Midbrain (tissue), 1 donor: Measurements from ENCODE around the gene CTCFL.
"Not testable (repeated sequence)": the region's sequence is repeated elsewhere in the genome, so short reads cannot be mapped to it uniquely, and the experiment has no call there.

Experiments
- DNase-seq: peaks from one replicate; lab custom pipeline; 2025; lab: John Stamatoyannopoulos, UW

Gene CTCFL

DNA sequence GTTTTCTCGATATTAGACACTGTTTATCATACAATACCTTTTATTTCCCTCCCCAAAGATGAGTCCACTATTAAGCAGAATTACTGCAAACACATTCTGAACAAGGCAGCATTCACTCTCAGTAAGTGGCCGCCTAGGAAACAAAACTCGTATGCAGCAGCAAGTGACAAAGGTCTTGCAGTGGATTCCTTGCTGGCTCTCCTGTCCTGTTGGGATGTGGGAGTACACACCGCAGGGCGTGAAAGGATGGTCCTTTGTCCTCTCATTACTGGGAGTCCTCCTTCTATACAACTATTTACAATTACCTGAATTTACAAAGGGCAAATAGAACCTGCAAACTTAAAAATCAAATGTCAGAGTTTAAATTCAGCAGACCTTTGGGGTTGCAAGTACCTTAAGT lies 16.1 kb downstream of the CTCFL start:
- no peak for DNase-seq

DNA sequence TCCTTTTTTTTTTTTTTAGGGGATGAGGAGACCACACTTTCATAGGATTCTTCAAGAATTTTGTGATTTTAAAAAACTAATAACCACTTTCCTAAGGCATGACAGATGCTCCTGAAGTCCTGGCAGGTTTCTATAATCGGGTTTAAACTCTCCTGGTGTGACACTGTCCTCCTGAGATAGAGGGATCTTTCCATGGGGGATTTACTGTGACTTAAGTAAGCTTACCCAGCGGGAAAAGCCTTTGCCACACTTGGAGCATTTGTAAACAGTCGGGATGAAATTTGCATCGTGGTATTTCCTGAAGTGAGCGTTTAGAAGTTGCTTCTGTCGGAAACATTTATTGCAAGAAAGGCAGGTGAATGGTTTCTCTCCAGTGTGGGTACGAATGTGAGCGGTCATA lies 16.6 kb downstream of the CTCFL start:
- no peak for DNase-seq

DNA sequence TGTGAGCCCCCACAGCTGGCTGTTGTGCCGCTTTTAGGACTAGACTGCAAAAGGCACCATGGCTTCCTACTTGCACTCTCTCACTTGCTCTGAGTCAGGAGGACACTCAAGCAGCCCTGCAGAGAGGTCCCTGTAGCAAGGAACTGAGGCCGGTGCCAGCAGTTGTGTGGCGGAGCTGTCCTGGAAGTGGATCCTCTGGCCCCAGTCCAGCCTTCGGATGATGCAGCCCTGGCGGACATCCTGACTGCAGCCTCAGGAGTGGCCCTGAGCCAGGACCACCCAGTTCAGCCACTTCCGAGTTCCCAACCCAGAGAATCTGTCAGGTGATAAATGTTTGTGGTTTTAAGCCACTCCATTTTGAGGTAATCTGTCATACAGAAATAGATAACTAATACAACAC lies 17.5 kb downstream of the CTCFL start:
- no peak for DNase-seq

DNA sequence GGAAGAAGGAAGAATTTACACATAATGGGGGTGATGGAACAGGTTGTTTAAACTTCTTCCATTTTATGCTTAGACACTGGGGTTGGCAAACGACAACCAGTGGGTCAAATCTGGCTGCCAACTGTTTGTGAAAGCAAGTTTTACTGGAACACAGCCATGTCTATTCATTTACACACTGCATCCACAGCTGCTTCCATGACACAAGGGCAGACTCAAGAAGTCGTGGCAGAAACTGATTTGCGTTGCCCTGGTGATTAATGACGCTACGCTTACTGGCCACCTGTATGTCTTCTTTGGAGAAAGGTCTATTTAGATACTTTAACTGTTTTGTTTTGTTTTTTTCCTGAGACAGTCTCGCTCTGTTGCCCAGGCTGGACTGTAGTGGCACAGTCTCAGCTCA lies 19.0 kb downstream of the CTCFL start:
- no peak for DNase-seq

DNA sequence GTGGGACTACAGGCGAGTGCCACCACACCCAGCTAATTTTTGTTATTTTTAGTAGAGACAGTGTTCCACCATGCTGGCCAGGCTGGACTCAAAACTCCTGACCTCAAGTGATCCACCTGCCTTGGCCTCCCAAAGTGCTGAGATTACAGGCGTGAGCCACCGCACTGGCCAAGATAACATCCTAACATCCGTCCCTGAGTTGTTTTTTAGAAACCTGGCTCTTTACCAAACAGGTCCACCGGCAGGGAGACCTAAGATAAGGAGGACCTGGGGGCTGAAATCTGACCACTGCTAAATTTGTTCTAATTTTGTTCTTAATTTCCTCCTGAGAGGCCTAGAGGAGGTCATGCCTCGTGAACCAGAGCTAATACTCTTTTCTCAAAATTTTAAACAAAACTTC lies 20.5 kb downstream of the CTCFL start:
- no peak for DNase-seq

DNA sequence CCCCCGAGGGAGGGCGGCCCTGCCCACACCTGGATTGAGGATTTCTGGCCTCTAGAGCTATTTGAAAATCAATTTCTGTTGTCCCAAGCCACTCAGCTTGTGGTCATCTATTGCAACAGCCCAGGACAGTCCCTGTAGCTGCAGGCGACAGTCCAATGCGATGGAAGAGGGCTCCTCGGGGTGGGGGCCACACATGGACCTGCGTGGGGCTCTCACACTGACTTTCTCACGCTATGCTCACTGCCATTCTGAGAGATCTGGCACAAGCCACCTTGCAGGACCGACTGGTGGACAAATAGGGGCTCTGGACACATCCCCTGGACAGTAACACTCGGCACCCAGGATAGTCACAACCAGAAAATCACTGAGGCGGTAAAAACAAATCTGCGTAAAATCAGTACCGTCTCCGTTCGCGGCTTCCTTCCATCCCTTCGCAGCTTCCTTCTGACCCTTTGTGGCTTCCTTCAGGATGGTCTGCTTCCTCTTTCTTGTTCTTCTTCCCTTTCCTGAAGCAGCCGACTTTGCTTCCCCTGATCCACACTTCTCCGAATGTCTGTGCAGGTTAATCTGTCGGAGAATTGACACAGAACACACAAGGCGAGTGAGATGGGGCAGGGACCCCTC lies 21.8 kb downstream of the CTCFL start:
- DNase-seq, result peak; percentile 8

DNA sequence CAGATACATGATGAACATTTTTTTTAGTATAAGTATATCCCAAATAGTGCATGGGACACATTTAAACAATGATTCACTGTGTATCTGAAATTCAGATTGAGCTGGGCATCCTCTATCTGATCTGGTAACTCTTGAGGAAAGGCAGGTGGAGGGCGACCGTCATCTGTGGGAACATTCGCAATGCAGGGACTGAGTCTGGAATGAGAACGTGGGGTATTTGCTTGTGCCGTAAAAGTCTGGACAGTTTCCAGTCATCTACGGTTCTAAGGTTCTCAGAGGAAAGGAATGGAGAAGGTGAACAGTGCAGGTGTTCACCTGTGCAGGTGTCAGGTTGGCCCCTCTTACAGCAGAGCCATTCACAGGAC lies 22.6 kb downstream of the CTCFL start:
- DNase-seq, result no peak

DNA sequence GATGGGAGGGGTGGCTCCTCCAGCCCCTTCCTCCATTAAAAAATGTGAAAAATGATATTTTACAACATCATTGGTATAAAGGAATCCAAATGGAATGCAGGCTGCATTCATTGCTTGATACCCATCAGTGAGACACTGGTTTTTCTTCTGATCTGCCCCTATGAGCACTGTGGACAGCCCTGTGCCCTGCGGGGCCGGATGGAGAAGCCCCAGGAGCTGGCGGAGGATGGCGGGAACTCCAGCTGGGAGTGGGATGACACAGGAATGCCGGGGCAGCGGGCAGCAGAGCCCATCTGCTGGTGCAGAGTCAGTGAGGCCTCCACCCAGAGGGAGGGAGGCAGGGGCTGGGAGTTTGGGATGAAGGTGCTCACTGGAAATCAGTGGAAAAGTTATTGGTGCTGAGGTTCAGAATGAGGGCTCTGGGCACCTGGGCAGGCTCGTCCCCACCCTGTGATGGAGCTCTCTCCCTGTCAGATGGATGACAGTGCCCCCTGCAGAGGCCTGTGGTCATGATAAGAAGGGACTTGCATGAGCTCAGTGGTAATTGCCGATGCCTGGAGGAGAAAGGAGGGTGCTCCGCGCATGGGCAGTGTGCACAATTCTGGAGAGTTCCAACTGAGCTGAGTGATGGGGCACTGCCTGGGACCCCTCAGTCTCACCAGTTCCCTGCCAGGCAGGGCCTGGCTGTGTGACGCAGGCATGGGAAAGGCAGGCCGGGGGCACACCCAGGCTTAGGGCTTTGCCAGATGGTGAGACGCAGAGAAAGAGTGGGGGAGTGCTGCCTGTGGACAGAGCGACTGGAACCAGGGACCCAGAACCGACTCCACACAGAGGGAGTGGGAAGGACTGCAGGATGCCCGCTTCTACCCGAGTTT lies 23.2 kb downstream of the CTCFL start:
- DNase-seq, result no peak

DNA sequence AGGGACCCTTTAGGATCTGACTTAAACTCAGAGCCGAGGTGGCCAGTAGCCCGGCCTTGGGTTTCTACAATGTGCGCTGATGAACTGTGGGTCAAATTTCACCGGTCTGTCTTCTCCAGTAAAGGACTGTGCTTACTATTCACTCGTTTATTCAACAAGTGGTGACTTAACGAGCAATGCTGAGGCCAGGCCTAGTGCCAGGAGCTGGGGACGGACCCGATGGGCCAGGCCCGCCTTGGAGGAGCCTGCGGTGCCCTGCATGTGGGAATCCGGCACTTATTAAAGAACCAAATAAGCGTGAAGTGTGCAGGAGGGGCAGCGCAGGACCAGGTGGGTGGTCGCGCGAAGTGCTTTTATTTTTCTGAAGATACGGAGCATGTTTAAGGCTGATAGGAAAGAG lies 24.0 kb downstream of the CTCFL start:
- no peak for DNase-seq

DNA sequence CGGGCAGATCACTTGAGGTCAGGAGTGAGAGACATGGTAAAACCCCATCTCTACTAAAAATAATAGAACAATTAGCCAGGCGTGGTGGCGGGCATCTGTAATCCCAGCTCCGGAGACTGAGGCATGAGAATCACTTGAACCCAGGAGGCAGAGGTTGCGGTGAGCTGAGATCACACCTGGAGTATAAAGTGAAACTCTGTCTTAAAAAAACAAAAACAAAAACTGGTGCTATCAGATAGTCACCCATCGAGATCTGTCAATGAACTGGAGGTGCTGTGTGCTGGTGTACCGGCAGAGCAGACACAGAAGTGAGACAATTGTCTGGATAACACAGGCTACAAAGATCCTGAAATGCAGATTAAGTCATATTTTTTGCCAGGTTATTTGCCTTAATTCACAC lies 24.7 kb downstream of the CTCFL start:
- no peak for DNase-seq

DNA sequence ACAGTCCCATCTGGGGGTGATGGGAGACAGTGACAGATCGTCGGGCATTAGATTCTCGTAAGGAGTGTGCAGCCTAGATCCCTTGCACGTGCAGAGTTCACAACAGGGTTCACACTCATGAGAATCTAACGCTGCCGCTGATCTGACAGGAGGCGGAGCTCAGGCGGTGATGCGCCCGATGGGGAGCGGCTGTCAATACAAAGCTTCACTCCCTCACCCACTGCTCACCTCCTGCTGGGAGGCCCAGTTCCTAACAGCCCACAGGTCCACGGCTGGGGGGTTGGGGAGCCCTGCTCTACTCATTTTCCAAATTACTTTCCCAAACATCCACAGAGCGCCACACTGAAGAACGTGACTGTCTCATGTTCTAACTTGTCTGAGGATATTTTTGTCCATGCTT lies 25.3 kb downstream of the CTCFL start:
- DNase-seq, result no peak

DNA sequence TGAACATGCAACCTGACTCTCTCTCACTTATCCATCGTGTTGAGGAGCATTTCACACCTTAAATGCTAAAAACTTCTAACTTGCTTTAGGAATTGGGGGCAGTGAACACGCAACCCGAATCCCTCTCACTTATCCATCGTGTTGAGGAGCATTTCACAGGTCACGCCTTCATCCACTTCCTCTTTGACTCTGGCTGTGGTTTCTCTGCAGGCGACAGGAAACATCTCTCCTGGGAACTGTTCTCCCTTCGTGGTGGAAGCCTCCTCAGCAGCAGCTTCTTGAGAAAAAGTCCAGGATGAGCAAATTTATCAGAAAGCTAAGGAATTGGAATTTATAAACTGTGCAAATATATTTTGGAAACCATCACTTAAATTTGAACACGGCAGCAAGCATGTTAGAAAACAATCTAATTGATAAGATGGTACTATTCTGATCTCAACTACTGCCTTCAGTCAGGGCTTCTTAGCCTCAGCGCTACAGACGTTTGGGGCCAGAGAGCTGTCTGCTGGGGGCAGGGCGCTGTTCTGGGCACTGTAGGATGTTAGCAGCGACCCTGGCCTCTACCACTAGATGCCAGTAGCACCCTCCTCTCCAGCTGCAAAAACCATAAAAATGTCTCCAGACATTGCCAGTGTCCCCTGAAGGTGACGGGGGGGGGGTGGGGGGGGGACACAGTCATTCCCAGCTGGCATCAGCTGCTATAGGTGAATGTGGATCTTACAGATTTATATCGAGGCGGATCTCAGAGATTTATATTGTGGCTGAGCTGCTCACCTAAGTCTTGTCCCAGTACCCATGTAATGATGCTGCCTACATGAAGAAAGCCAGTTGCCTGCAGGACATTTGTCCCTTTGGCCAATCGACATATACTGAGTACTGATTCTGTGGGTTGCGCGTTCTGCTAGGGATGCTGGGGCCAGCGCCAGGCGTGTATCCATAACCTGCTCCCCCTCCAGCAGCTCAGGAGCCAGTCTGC lies 26.2 kb downstream of the CTCFL start:
- no peak for DNase-seq

DNA sequence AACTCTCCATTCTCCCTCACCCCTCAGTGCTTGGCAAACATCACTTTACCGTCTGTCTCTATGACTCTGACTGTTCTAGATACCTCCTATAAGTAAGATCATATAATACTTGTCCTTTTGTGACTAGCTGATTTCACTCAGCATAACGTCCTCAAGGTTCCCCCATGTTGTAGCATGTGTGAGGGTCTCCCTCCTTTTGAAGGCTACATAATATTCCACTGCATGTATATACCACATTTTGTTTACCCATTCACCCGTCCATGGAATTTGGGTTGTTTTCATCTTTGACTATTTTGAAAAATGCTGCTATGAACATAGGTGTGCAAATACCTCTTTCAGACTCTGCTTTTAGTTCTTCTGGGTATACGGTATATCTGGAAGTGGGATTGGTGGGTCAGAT lies 28.3 kb downstream of the CTCFL start:
- no peak for DNase-seq

DNA sequence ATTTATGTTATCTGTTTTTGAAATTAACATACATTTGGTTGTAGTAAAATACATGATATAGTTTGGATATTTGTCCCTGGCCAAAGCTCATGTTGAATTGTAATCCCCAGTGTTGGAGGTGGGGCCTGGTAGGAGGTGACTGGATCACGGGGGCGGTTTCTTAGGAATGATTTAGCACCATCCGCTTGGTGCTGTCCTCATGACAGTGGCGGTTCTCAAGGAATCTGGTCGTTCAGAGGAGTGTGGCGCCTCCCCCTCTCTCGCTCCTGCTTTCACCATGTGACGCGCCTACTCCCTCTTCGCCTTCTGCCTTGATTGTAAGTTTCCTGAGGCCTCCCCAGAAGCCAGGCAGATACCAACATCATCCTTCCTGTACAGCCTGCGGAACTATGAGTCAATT lies 29.0 kb downstream of the CTCFL start:
- no peak for DNase-seq

DNA sequence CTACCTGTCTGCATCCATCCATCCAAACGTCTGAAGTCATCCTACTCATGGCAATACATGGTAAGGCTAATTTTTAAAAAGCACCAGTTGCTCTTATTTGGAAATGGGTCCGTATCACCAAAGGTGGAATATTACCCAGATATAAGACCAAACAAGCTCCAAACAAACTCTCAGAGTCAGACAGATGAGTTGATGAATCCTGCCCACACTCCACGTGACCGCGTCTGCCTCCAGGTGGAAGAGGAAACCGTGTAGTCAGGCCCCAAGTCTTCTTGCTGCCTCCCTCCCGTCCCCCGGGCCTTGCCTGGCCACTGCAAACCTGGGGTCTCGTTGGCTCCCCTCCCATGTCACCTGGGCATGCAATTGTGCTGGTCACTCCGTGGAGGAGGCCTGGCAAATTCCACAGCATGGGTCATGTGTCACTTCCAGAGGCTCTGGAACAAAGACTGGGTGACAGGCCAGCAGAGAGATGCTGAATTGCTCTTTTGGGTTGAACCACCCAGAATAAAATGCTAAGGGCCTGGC lies 31.8 kb downstream of the CTCFL start:
- DNase-seq, result no peak

DNA sequence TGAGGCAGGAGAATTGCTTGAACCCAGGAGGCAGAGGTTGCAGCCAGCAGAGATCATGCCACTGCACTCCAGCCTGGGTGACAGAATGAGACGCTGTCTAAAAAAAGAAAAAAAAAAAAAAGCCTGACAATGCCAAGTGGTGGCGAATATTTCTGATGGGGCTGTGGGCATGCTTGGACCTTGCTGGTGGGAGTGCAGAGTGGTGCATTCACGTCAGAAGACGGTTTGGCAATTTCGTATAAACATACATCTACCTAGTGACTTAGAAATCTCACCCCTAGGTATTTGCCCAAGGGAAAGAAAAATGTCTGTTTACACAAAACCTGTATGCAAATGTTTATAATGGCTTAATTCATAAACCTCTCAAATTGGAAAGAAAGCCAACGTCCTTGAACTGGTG lies 33.6 kb downstream of the CTCFL start:
- DNase-seq, result no peak

DNA sequence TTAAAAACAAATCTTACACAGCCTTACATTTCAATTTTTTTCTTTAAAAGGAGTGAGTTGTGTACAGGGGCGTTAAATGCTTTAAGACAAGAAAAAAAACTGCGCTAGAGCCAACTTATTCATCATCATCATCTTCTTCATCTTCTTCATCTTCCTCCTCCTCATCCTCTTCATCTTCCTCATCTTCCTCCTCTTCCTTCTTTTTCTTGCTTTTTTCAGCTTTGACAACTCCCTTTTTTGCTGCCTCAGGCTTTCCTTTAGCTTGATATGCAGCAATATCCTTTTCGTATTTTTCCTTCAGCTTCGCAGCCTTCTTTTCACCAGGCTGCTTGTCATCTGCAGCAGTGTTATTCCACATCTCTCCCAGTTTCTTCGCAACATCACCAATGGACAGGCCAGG lies 36.7 kb downstream of the CTCFL start:
- DNase-seq, result not testable (repeated sequence)

DNA sequence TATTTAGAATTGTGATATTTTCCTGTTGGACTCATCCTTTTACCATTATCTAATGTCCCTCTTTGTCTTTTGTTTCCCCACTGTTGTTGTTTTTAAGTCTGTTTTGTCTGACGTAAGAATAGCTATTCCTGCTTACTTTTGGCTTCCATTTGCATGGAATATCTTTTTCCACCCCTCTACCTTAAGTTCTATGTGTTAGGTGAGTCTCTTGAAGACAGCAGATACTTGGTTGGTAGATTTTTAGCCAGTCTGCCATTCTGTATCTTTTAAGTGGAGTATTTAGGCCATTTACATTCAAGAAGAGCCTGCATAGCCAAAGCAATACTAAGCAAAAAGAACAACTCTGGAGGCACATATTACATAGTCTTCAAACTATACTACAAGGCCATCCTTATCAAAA lies 39.2 kb downstream of the CTCFL start:
- DNase-seq, result no peak

DNA sequence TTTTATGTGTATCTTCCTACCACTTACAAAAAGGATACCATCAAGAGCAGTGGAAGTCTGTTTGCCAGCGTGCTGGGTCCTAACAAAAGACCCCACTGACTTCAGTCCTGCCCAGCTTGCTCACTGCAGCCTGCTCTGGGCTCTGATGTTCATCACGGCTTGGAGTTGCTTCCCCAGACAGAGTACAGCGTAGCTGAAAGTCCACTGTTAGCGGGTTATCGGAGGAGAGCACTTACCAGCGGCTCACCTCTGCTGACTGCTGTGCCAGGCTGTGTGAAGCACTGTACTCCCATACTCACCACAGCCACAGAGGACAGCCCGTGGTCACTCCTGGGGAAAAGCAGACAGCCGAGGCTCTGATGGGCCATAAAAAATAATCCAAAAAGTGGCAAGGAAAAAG lies 40.2 kb downstream of the CTCFL start:
- no peak for DNase-seq

DNA sequence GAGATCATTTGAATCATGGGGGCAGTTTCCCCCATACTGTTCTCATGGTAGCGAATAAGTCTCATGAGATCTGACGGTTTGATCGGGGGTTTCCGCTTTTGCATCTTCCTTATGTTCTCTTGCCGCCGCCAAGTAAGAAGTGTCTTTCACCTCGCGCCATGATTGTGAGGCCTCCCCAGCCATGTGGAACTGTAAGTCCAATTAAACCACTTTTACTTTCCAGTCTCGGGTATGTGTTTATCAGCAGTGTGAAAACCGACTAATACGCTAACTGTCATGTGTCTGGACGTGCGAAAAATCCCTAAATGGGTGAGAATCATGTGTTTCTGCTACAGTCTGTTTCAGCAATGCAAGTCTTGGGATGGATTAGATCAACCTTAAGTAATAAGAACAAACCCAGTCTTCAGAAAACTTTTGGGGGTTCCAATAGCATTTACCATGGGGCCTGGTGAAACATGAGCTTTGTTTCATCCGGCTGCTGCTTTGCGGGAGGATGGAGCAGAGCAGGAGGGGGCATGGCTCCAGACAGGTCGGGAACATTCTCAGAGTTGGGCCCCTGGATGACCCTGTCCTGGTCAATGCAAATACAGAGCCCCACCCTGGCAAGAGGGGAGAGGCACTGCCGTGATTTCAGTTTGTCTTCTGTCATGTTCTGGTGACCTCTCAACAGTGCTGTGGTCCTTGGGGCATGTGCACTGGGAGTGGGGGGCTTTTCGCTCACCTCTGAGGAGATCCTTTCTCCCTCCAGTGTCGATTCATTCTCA lies 41.5 kb downstream of the CTCFL start:
- no peak for DNase-seq

DNA sequence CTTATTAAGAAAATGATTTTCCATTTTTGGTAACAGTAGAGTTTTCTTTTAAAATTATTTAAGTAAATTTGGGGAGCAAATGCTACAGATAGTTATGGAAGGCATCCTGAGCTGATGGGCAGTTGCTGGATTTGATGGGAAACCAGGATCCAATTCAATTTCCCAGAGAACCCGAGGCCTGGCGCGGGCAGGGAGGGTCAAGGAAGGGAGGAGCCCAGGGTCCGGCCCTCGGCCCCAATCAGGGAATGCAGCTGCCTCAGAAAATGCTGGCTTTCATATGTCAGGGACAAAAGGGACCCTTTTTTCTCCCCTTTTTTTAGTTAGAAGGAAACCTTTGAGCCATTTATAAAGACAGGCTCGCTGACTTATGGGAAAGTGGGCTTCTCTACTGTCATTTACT lies 42.1 kb downstream of the CTCFL start:
- no peak for DNase-seq

DNA sequence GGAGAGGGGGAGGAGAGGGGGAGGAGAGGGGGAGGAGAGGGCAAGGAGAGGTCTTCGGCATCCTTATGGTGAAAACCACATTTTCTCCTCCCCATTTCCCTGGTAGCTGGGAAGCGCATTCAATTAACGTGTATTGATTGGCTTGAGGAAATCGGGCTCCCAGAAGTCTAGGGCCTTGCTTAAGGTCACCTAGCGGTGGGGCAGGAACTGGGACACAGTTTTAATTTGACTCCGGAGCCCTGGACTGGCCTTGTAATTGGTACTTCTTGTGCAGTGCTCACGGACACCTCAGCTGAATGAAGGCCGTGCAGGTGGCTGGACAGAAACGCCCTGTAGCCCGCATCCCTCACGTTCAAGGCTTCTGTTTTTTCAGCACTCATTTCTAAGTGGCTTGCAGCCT lies 42.8 kb downstream of the CTCFL start:
- DNase-seq, result no peak
